ENCODE measurements around the gene SMAD7.

Gene SMAD7

GRCh38 chr18:48924630-48925490 is 25.9 kb downstream of the SMAD7 start:
- DNase-seq = peak in 6 of 42 donors; percentile 3 to 52 (median 30)
- intact Hi-C loops (cut with DNase I) = no loop called here

DNA sequence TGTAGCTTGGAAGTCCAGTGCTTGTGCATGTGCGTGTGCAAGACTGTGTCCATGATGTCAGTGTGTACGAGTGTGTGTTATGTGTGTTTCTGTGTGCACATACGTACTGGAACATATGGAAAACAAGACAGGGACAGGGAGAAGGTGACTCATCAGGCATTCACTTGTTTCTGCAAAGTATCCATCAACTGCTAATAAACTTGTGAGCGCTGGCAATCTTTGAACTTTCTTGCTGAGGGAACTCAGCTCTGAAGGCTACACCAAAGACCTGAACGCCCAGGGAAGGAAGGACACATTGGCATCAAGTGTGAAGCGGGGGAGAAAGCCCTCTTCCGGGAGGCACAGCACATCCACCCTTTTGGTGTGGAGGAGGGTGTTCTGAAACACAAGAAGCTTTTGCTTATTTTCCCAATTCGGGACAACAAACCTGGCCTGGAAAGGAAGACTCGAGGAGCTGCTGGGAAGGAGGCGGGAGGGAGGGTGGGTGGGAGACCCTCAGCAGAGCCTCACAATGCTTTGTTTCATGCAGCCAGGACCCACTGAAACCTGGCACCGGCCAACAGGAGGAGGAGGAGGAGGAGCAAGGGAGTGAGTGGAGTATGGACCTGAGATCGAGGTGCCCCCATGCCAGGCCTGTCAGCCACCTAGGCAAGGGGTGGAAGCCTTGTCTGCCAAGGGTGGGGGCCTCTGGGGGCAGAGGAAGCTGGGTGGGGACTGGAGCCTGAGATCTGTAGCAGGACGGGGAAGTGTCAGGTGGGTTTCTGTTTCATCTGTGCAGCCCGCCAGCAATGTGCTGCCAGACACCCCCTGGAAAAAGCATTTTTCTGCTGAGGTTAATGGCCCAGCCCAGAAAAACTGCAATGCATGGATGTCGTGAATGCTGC is 26.8 kb downstream of the SMAD7 start:
- DNase-seq = peak in 5 of 42 donors; percentile 5 to 44 (median 8)
- intact Hi-C loops (cut with DNase I) = no loop called here

DNA sequence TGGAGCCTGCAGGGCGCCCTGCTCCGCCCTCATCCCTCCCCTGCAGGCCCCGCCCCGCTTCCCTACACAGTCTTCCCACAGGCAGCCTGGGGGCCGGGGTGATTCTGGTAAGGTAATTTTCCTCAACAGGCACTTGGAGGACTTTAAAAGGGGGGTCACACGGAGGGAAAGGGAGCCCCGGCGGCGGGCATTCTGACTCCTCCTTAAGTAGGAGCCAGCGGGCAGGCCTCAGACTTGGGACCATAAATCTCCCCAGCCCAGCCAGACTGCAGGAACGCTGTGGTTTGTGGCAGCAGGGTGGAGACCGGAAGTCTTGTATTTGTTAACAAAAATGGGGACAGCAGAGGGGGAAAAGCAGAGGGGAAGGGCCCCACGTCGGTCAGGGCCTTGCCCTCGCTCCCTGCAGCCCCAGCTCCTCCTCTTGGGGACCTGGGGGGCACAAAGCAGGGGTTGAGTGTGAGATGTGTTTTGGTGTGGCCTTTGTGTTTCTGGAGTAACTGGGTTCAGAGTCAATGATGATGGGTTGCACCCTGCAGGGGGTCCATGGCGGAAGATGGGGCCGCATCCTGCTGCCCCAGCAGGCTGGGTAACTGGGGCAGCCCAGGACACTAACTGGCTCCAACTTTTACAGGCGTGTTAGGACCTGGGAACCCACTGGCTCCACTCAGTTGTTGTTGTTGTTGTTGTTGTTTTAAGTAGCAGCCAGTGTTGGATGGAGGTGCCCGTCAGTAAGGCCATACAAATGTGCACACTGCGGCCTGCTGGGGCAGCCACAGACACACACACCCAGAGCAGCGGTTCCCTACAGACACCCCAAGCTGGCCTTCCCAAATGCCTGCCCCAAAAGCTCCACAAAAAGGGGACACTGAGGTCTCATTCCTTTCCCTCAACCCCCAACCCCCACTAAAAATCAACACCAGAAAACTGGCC is 27.7 kb downstream of the SMAD7 start:
- intact Hi-C loops (cut with DNase I) = no loop called here
- peak in 40 of 42 donors; percentile 59 to 90 (median 79) for DNase-seq

DNA sequence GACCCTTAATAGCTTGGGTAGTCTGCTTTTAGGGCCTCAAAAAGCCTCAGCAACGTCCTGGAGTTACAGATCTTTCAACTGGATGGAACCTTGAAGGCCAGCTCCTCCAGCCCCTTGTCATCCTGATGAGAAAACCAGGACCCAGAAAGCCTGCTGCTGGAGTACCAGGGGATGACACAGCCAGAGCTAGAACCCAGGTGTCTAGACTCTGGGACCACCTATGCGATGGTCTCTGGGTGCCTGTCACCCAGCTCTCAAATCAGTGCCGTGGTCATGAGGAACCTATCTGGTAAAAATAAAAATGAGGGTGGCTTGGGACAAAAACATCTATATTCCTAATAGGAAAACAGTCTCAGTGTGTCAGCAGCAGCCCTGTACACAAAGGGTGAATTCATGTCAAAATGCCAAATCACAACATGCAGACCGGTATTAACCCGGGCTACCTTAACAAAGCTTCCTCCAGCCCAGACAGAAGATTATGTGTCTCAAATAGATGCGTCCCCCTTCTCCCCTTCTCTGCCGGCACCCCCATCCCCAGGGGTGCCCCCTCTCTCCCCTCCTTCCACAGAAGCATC is 28.5 kb downstream of the SMAD7 start:
- intact Hi-C loops (cut with DNase I) = no loop called here

DNA sequence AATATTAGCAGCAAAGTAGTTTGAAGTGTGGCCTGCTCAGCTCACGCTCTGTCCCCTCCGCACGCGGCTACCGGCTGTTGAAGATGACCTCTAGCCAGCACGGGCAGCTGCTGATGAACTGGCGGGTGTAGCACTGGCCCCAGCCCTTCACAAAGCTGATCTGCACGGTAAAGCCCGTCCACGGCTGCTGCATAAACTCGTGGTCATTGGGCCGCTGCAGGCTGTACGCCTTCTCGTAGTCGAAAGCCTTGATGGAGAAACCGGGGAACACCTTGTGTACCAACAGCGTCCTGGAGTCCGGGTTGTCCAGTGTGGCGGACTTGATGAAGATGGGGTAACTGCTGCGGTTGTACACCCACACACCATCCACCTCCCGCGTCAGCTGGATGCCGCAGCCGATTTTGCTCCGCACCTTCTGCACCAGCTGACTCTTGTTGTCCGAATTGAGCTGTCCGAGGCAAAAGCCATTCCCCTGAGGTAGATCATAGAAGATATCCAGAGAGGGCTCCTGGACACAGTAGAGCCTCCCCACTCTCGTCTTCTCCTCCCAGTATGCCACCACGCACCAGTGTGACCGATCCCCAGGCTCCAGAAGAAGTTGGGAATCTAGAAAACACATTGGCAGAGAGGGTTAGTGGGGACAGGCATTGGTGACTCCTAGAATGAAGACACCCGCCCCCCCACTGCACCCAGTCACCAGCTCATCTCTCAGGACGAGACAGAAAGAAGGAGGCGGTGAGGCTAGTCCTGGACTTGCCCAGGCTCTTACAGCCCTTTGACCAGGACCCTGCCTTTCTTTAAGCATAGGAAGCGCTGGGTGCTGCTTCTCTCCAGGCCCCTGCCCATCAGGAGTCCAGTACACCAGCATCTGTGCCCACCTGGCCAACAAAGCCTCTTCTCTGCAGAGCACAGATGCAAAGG is 29.2 kb downstream of the SMAD7 start:
- peak in 14 of 42 donors; percentile 17 to 75 (median 58) for DNase-seq
- intact Hi-C loops (cut with DNase I) = no loop called here

More for the DNA sequence above, 28.5 kb downstream of the SMAD7 start:
- peak in 2 of 42 donors; percentile 1 to 35 for DNase-seq

DNA sequence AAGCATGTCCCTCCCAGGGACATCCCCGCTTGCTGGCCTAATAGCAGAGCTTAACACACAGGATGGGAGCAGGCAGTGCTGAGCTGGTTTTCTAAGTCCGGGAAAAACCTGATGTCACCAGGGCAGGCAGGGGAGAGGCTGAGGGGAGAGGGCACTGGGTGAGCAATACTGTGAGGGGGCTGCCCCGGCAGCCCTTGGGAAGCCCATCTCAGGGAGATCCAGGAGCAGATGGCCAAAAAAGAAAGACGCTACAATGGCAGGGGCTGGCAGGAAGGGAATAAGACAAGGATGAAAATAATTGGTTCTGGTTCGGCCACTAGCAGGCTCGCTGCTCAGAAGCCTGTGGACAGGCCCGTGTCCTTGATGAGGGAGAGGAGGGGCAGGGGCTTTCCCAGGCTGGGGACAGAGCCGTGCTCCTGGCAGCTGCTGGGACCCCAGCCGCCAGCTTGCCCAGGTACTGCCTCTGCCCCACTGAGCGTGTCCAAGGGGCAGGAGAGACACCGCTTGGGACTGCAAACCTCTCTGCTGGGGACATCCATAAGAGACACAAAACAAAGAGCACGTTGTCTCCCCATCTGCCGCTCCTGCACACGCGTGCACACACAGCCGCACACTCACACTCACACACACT is 30.2 kb downstream of the SMAD7 start:
- DNase-seq = peak in 13 of 42 donors; percentile 25 to 71 (median 55)
- intact Hi-C loops (cut with DNase I) = no loop called here

DNA sequence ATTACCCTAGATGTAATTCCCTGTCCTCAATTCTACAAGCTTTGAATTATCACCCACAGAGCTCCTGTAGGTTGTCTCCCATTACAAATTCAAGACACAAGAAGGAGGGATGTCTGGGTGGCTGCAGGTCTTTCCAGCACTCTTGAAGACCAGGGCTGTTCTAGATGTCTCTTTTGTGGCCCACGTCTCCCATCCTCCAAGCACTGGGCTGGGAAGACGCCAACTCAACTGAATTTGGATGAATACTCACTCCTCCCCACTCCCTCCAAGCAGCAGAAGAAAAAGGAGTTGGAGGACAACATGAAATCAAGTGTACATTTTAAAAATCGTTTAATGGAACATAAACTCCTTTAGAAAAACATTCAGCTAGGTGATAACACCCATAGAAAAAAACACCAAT is 31.2 kb downstream of the SMAD7 start:
- intact Hi-C loops (cut with DNase I) = no loop called here
- DNase-seq = peak in 11 of 42 donors; percentile 19 to 84 (median 58)

- intact Hi-C loops (cut with DNase I) = no loop called here
- DNase-seq = peak in 5 of 42 donors; percentile 5 to 36 (median 15)
These were observed 31.9 kb downstream of the SMAD7 start for GRCh38 chr18:48918660-48919456.

DNA sequence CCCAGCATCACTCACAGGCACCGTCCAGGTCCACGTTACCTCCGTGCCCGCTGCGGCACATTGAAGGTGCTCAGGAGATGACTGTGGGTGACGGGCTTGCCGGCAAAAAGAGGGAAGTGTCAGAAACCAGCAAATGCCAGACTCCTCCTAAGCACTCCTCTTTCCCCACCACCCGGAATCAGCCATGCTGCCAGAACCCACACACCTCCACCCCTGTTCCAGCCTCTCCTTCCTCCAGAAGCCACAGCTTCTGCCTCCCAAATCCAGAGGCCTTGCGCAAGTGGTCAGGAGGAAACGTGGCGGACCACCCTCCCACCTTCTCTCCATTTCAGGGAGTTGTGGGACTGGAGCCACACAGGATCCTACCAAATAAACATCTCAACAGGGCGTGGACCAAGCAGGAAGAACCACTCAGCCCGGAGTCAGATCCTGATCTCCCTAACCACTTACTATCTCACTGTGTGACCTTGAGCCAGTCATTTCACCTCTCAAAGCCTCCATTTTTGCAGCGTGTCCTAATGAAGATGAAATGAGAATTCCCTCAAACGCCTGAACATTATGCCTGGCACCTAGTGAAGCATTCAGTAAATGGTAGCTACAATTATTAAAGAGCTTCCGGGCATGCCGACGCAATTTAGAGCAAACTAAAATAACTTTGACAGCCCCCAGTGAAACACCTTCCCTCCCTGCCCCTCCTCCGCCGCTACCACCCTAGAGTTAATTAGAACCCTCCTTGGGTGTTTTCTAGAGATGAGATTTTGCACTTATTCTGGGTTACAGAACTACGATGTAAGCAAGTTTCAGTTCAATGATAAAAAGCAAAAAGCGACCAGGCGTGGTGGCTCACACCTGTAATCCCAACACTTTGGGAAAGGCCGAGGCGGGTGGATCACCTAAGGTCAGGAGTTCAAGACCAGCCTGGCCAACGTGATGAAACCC is 32.9 kb downstream of the SMAD7 start:
- intact Hi-C loops (cut with DNase I) = no loop called here
- DNase-seq = peak in 5 of 42 donors; percentile 5 to 42 (median 26)

DNA sequence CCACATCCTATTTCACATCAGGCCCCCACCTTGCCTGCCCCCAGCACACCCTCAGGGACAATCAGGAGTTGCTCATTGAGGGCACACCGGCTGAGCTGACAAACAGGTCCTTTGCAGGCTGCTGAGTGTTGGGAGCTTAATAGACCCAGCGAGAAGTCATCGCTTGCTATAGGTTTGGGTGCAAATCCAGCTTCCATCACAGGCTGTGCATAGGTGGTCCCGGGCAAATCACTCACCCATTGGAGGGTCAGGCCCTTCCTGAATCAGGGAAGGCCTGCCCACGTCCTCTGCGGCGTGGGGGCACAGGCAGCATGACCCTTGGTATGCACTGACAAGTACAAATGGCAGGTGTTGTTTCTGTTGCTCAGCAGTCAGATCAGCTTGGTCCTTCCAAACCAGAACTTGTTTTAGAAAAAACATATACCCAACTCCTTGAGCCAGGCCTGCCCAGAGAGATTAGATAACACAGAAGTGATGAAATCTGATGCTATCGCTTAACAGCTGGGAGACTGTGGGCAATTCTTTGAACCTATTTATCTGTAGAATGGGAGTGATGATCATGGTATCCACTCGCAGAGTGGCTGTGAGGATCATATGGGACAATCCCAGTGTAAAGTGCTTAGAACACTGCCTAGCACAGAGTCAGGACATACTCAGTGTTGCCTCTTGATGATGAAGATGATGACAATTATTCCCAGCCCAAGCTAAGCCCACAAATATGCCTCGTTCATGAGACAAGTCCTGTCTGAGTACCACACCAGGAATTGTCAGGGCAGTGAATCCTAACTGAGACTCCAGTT is 34.9 kb downstream of the SMAD7 start:
- intact Hi-C loops (cut with DNase I) = no loop called here
- DNase-seq = peak in 3 of 42 donors; percentile 2 to 26 (median 14)

GRCh38 chr18:48914581-48915251 is 36.0 kb downstream of the SMAD7 start:
- peak in 4 of 42 donors; percentile 6 to 43 (median 30) for DNase-seq
- intact Hi-C loops (cut with DNase I) = no loop called here

GRCh38 chr18:48913775-48914174 is 37.0 kb downstream of the SMAD7 start:
- DNase-seq = peak in 2 of 42 donors; percentile 3 to 26
- intact Hi-C loops (cut with DNase I) = no loop called here

- intact Hi-C loops (cut with DNase I) = no loop called here
- DNase-seq = peak in 1 of 42 donors; percentile 5
These were observed 37.6 kb downstream of the SMAD7 start for GRCh38 chr18:48913201-48913600.

All from head of caudate nucleus (tissue), 42 donors.